ENCODE measurements around the gene RXFP1.

The RXFP1 gene

GRCh38 chr4:158671915-158672806 lies 150.5 kb downstream of the RXFP1 start, which contains the start of gene ETFDH:
ETFDH (plus strand) TSS chr4:158672296; CDS start chr4:158672457, 161 bp downstream.
- DNase-seq (ENCODE audit: low read depth), result peak; percentile 100

- DNase-seq (ENCODE audit: low read depth), result no peak
These were observed 152.0 kb downstream of the RXFP1 start for GRCh38 chr4:158673633-158674032.

GRCh38 chr4:158676076-158676475 lies 154.4 kb downstream of the RXFP1 start:
- DNase-seq (ENCODE audit: low read depth), result no peak

GRCh38 chr4:158678767-158679166 lies 157.1 kb downstream of the RXFP1 start:
- no peak for DNase-seq (ENCODE audit: low read depth)

- DNase-seq (ENCODE audit: low read depth), result no peak
These were observed 159.9 kb downstream of the RXFP1 start for GRCh38 chr4:158681629-158682028.

- no peak for DNase-seq (ENCODE audit: low read depth)
These were observed 160.4 kb downstream of the RXFP1 start for GRCh38 chr4:158682066-158682465.

GRCh38 chr4:158688813-158689212 lies 167.1 kb downstream of the RXFP1 start:
- DNase-seq (ENCODE audit: low read depth), result no peak
